Thyroid gland (tissue), 4 donors: ENCODE measurements around the gene SIX2. TPM values are rescaled to one million over a fixed set of nuclear protein-coding genes. Genes with fewer than 3 reads are reported as not detected.

Experiments
- DNase-seq, 2 donors: peaks; one replicate each; pipeline ENCODE4 v3.0.0-alpha.2; 2019
- H3K27ac ChIP-seq, 3 donors: fragments of 200-600 bp; sonication (generic); 1 replicate in 2 of 3; 2 replicates in 1 of 3; pipeline ENCODE4 v1.5.1; 2016 to 2019; ENCODE audit warnings: mild to moderate bottlenecking in 1 of 3, moderate library complexity in 1 of 3
- H3K27me3 ChIP-seq: fragments of 200-600 bp; sonication (generic); one replicate; pipeline ENCODE4 v1.5.1; 2019
- H3K36me3 ChIP-seq, 2 donors: fragments of 200-600 bp; sonication (generic); one replicate each; pipeline ENCODE4 v1.5.1; 2016 to 2019
- H3K4me1 ChIP-seq, 2 donors: fragments of 200-600 bp; sonication (generic); one replicate each; pipeline ENCODE4 v1.5.1; 2017 to 2019
- H3K4me3 ChIP-seq, 3 donors: fragments of 200-600 bp; sonication (generic); replicated peaks in 1 of 3; 1 replicate in 2 of 3; 2 replicates in 1 of 3; pipeline ENCODE4 v1.5.1; 2016; ENCODE audit warnings: mild to moderate bottlenecking in 1 of 3
- H3K9me3 ChIP-seq: fragments of 200-600 bp; sonication (generic); one replicate; pipeline ENCODE4 v1.5.1; 2017
- POLR2A ChIP-seq, 2 donors: fragments of 450-650 bp; IDR thresholded peaks; one replicate each; pipeline ENCODE4 v1.6.1; 2017; ENCODE audit warnings: antibody characterized with exemption in 2 of 2, mild to moderate bottlenecking in 2 of 2, moderate library complexity in 1 of 2
- WGBS, 2 donors: methylation state at CpG; one replicate each; pipeline ENCODE4 v1.1.5; 2017; 5-methylcytosine and 5-hydroxymethylcytosine counted together
- intact Hi-C: fragments of 100-400 bp; cut with DNase I; formaldehyde crosslinking; loops from one replicate; pipeline ENCODE4 v1.15.1; 2023
- total RNA-seq, 4 donors: library from RNA; depleted of rRNA; stranded (reverse); fragments of >200 nt; gene quantifications; one replicate each; pipeline ENCODE4 v1.2.3, GENCODE V29; 2016
- TF ChIP-seq, protein P1 (sequence below), 6 experiments: fragments of 200-600 bp in 3 of 6; fragments of 450-650 bp in 3 of 6; sonication (generic) in 3 of 6; IDR thresholded peaks; one replicate each; pipeline ENCODE4 v1.5.1; 2016 to 2019; ENCODE audit warnings: antibody characterized with exemption in 6 of 6, mild to moderate bottlenecking in 2 of 6, inconsistent platforms in 1 of 6, moderate library complexity in 1 of 6

The SIX2 gene
- total RNA-seq, 4 donors from 2014 or later, result 0.24 to 3.1 (median 1.5) TPM; not detected in 1

DNA sequence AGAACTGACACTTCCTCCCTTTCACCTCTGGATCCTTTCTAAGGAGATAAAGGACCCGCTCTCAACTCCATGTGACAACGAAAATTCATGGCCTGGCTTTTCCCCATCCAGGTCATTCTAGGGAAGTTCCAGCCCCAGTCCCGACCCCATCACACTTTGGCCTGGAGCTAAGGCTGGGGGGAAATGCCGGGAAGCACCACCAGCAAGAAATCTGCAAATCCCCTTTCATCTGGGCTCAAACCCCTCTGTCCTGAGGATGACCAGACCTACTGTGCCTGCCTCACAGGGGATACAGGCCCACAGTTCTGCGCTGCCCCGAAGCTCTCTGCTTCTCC is 1.3 kb downstream of the SIX2 start:
- Histone ChIP-seq H3K27me3 (peaks cover 46% of the 10 kb centered on the region), H3K4me1 (peaks cover 29 to 34% of the 10 kb centered on the region in 2 donors), H3K27ac (no peak overlapping the region), H3K4me3 (peak overlapping the region in 1 of 3 donors; percentile 44), H3K36me3 (no peaks in the 10 kb centered on the region), H3K9me3 (no peaks in the 10 kb centered on the region)
- WGBS, 2 donors, result 71 to 80% methylated on average over 6 of the region's 6 CpGs
- TF ChIP-seq, protein P1, sequence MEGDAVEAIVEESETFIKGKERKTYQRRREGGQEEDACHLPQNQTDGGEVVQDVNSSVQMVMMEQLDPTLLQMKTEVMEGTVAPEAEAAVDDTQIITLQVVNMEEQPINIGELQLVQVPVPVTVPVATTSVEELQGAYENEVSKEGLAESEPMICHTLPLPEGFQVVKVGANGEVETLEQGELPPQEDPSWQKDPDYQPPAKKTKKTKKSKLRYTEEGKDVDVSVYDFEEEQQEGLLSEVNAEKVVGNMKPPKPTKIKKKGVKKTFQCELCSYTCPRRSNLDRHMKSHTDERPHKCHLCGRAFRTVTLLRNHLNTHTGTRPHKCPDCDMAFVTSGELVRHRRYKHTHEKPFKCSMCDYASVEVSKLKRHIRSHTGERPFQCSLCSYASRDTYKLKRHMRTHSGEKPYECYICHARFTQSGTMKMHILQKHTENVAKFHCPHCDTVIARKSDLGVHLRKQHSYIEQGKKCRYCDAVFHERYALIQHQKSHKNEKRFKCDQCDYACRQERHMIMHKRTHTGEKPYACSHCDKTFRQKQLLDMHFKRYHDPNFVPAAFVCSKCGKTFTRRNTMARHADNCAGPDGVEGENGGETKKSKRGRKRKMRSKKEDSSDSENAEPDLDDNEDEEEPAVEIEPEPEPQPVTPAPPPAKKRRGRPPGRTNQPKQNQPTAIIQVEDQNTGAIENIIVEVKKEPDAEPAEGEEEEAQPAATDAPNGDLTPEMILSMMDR (IDR thresholded peaks at IDR 0.05), result no peak
- no peak for TF ChIP-seq POLR2A (IDR thresholded peaks at IDR 0.05)
- intact Hi-C loops, result no loop called here
- no peak for DNase-seq

GRCh38 chr2:45006942-45007287 is 2.3 kb downstream of the SIX2 start:
- WGBS, 2 donors, result 93% methylated on average over 6 to 7 of the region's 7 CpGs

GRCh38 chr2:45006041-45006941 is 3.0 kb downstream of the SIX2 start:
- H3K36me3 ChIP-seq, result no peaks in the 10 kb centered on the region
- intact Hi-C loops, result no loop called here
- no peak overlapping the region for H3K27ac ChIP-seq
- H3K27me3 ChIP-seq, result peaks cover 40% of the 10 kb centered on the region
- no peak for DNase-seq
- WGBS, 2 donors, result 46 to 47% methylated on average over 31 to 36 of the region's 37 CpGs
- H3K4me3 ChIP-seq, result no peak overlapping the region
- no peaks in the 10 kb centered on the region for H3K9me3 ChIP-seq
- TF ChIP-seq, protein P1 (IDR thresholded peaks at IDR 0.05), result no peak
- no peak for TF ChIP-seq POLR2A (IDR thresholded peaks at IDR 0.05)
- peaks cover 27 to 37% of the 10 kb centered on the region in 2 donors for H3K4me1 ChIP-seq

More at GRCh38 chr2:45006942-45007287, 2.3 kb downstream of the SIX2 start:
- Histone ChIP-seq H3K4me1 (peaks cover 27 to 34% of the 10 kb centered on the region in 2 donors), H3K36me3 (no peaks in the 10 kb centered on the region), H3K4me3 (no peak overlapping the region), H3K27me3 (peaks cover 40% of the 10 kb centered on the region), H3K27ac (no peak overlapping the region), H3K9me3 (no peaks in the 10 kb centered on the region)
- TF ChIP-seq, protein P1 (IDR thresholded peaks at IDR 0.05), result no peak
- no peak for TF ChIP-seq POLR2A (IDR thresholded peaks at IDR 0.05)
- no peak for DNase-seq
- intact Hi-C loops, result no loop called here

- TF ChIP-seq POLR2A (IDR thresholded peaks at IDR 0.05), result no peak
- TF ChIP-seq, protein P1 (IDR thresholded peaks at IDR 0.05), result no peak
- peaks cover 23 to 40% of the 10 kb centered on the region in 2 donors for H3K4me1 ChIP-seq
- H3K4me3 ChIP-seq, result no peak overlapping the region
- intact Hi-C loops, result no loop called here
- H3K27ac ChIP-seq, result no peak overlapping the region
- DNase-seq, result no peak
- WGBS, 2 donors, result 16 to 26% methylated on average over 25 of the region's 25 CpGs
- peaks cover 48% of the 10 kb centered on the region for H3K27me3 ChIP-seq
- H3K9me3 ChIP-seq, result no peaks in the 10 kb centered on the region
- H3K36me3 ChIP-seq, result no peaks in the 10 kb centered on the region
These were observed 3.8 kb downstream of the SIX2 start for GRCh38 chr2:45005261-45006002.
